ENCODE data around the gene OPA1.

OPA1 gene

GRCh38 chr3:193621127-193621526, 28.1 kb downstream of the OPA1 start:
- no peaks in the 10 kb centered on the region for H4K20me1 ChIP-seq (ENCODE audit: insufficient read depth)
- TF ChIP-seq CTCF (conservative IDR thresholded peaks at IDR 0.05; ENCODE audit: low read depth, low read length), result no peak
- no peak overlapping the region for H3K4me3 ChIP-seq (IDR thresholded peaks at IDR 0.05; ENCODE audit: insufficient read depth, low read depth, low read length)
- H3K9ac ChIP-seq, result no peak overlapping the region
- H3K27me3 ChIP-seq (ENCODE audit: insufficient read depth, low read depth), result no peaks in the 10 kb centered on the region
- no peak overlapping the region for H2AFZ ChIP-seq (ENCODE audit: low read depth)
- peaks cover 4% of the 10 kb centered on the region; the same call in 1 of the 2 replicates for H3K79me2 ChIP-seq (ENCODE audit: insufficient read depth, low read depth)
- no peak overlapping the region for H3K4me2 ChIP-seq
- H3K4me1 ChIP-seq (ENCODE audit: low read depth, poor library complexity, severe bottlenecking), result peaks cover 6% of the 10 kb centered on the region
- H3K36me3 ChIP-seq (ENCODE audit: insufficient read depth), result peaks cover 10% of the 10 kb centered on the region
- no peak overlapping the region for H3K27ac ChIP-seq

GRCh38 chr3:193630005-193630404, 37.0 kb downstream of the OPA1 start:
- no peak overlapping the region for H2AFZ ChIP-seq (ENCODE audit: low read depth)
- H3K4me2 ChIP-seq, result no peak overlapping the region
- H3K4me3 ChIP-seq (IDR thresholded peaks at IDR 0.05; ENCODE audit: insufficient read depth, low read depth, low read length), result no peak overlapping the region
- H3K79me2 ChIP-seq (ENCODE audit: insufficient read depth, low read depth), result no peaks in the 10 kb centered on the region
- H3K9ac ChIP-seq, result no peak overlapping the region
- no peaks in the 10 kb centered on the region for H3K4me1 ChIP-seq (ENCODE audit: low read depth, poor library complexity, severe bottlenecking)
- H3K27ac ChIP-seq, result no peak overlapping the region
- TF ChIP-seq CTCF (conservative IDR thresholded peaks at IDR 0.05; ENCODE audit: low read depth, low read length), result no peak
- no peaks in the 10 kb centered on the region for H3K27me3 ChIP-seq (ENCODE audit: insufficient read depth, low read depth)
- H3K36me3 ChIP-seq (ENCODE audit: insufficient read depth), result peaks cover 2% of the 10 kb centered on the region; the same call in 1 of the 2 replicates
- no peaks in the 10 kb centered on the region for H4K20me1 ChIP-seq (ENCODE audit: insufficient read depth)

- Histone ChIP-seq H3K9ac (no peak overlapping the region), H3K27ac (no peak overlapping the region), H2AFZ (ENCODE audit: low read depth) (no peak overlapping the region), H4K20me1 (ENCODE audit: insufficient read depth) (no peaks in the 10 kb centered on the region), H3K4me1 (ENCODE audit: low read depth, poor library complexity, severe bottlenecking) (no peaks in the 10 kb centered on the region), H3K27me3 (ENCODE audit: insufficient read depth, low read depth) (no peaks in the 10 kb centered on the region), H3K79me2 (ENCODE audit: insufficient read depth, low read depth) (no peaks in the 10 kb centered on the region), H3K36me3 (ENCODE audit: insufficient read depth) (peaks cover 11% of the 10 kb centered on the region; the same call in 1 of the 2 replicates), H3K4me3 (IDR thresholded peaks at IDR 0.05; ENCODE audit: insufficient read depth, low read depth, low read length) (no peak overlapping the region), H3K4me2 (no peak overlapping the region)
- no peak for TF ChIP-seq CTCF (conservative IDR thresholded peaks at IDR 0.05; ENCODE audit: low read depth, low read length)
Measured at GRCh38 chr3:193637831-193638230, 44.8 kb downstream of the OPA1 start.

- Histone ChIP-seq H3K27me3 (ENCODE audit: insufficient read depth, low read depth) (no peaks in the 10 kb centered on the region), H3K79me2 (ENCODE audit: insufficient read depth, low read depth) (no peaks in the 10 kb centered on the region), H2AFZ (ENCODE audit: low read depth) (no peak overlapping the region), H3K27ac (no peak overlapping the region), H3K4me1 (ENCODE audit: low read depth, poor library complexity, severe bottlenecking) (no peaks in the 10 kb centered on the region), H3K4me3 (IDR thresholded peaks at IDR 0.05; ENCODE audit: insufficient read depth, low read depth, low read length) (no peak overlapping the region), H4K20me1 (ENCODE audit: insufficient read depth) (no peaks in the 10 kb centered on the region), H3K36me3 (ENCODE audit: insufficient read depth) (peaks cover 11% of the 10 kb centered on the region; the same call in 1 of the 2 replicates), H3K9ac (no peak overlapping the region), H3K4me2 (no peak overlapping the region)
- TF ChIP-seq CTCF (conservative IDR thresholded peaks at IDR 0.05; ENCODE audit: low read depth, low read length), result no peak
Measured at GRCh38 chr3:193638833-193639232, 45.8 kb downstream of the OPA1 start.

Data from KMS-11 (cell line).